ENCODE measurements around the gene CNIH3. TPM values are rescaled to one million over a fixed set of nuclear protein-coding genes. Genes with fewer than 3 reads are reported as not detected.

The CNIH3 gene
- total and polyA plus RNA-seq, 4 experiments from 2014 or later: 0.40 to 2.5 (median 1.8) TPM

GRCh38 chr1:224769452-224770335 is 153.6 kb downstream of the CNIH3 start:
- no peak for DNase-seq
- H3K36me3 Mint-ChIP-seq: no peaks in the 10 kb centered on the region
- no peaks in the 10 kb centered on the region for H3K4me1 Mint-ChIP-seq
- POLR2A ChIA-PET (ENCODE audit: partially characterized antibody): no interaction called here
- intact Hi-C loops (cut with micrococcal nuclease): no loop called here
- Histone ChIP-seq H3K9me3 (ENCODE audit: control insufficient read depth in 1 of 2, low read length in 2 of 2) (no peaks in the 10 kb centered on the region), H3K27me3 (ENCODE audit: insufficient read depth, low read length) (no peaks in the 10 kb centered on the region), H3K36me3 (ENCODE audit: insufficient read depth, low read length) (no peaks in the 10 kb centered on the region), H3K4me1 (ENCODE audit: insufficient read depth, low read length) (no peaks in the 10 kb centered on the region), H3K27ac (ENCODE audit: low read depth, low read length) (no peak overlapping the region), H3K4me3 (ENCODE audit: low read length in 2 of 2) (no peak overlapping the region)
- CTCF ChIA-PET (ENCODE audit: partially characterized antibody): no interaction called here
- no peaks in the 10 kb centered on the region for H3K9me3 Mint-ChIP-seq
- H3K27ac Mint-ChIP-seq: no peak overlapping the region
- H3K27me3 Mint-ChIP-seq: peaks cover 17 to 23% of the 10 kb centered on the region in 2 donors
- no peak overlapping the region for H3K4me3 Mint-ChIP-seq

GRCh38 chr1:224770336-224770693 is 154.2 kb downstream of the CNIH3 start:
- ChIA-PET CTCF (ENCODE audit: partially characterized antibody) (no interaction called here), POLR2A (ENCODE audit: partially characterized antibody) (no interaction called here)
- Histone ChIP-seq H3K4me1 (ENCODE audit: insufficient read depth, low read length) (no peaks in the 10 kb centered on the region), H3K36me3 (ENCODE audit: insufficient read depth, low read length) (no peaks in the 10 kb centered on the region), H3K27ac (ENCODE audit: low read depth, low read length) (no peak overlapping the region), H3K9me3 (ENCODE audit: control insufficient read depth in 1 of 2, low read length in 2 of 2) (no peaks in the 10 kb centered on the region), H3K27me3 (ENCODE audit: insufficient read depth, low read length) (no peaks in the 10 kb centered on the region), H3K4me3 (ENCODE audit: low read length in 2 of 2) (no peak overlapping the region)
- no peak overlapping the region for H3K4me3 Mint-ChIP-seq
- H3K9me3 Mint-ChIP-seq: no peaks in the 10 kb centered on the region
- no peaks in the 10 kb centered on the region for H3K4me1 Mint-ChIP-seq
- H3K36me3 Mint-ChIP-seq: no peaks in the 10 kb centered on the region
- intact Hi-C loops (cut with micrococcal nuclease): no loop called here
- H3K27ac Mint-ChIP-seq: no peak overlapping the region
- no peak for DNase-seq
- H3K27me3 Mint-ChIP-seq: peaks cover 17 to 22% of the 10 kb centered on the region in 2 donors

GRCh38 chr1:224773646-224774045 is 157.5 kb downstream of the CNIH3 start:
- Mint-ChIP-seq H3K27ac (no peak overlapping the region), H3K27me3 (peaks cover 13 to 14% of the 10 kb centered on the region in 2 donors), H3K36me3 (no peaks in the 10 kb centered on the region), H3K9me3 (no peaks in the 10 kb centered on the region), H3K4me1 (no peaks in the 10 kb centered on the region), H3K4me3 (no peak overlapping the region)
- no peak overlapping the region for H3K27ac ChIP-seq (ENCODE audit: low read depth, low read length)
- ChIA-PET CTCF (ENCODE audit: partially characterized antibody) (no interaction called here), POLR2A (ENCODE audit: partially characterized antibody) (no interaction called here)
- no peaks in the 10 kb centered on the region for H3K9me3 ChIP-seq (ENCODE audit: control insufficient read depth in 1 of 2, low read length in 2 of 2)
- H3K27me3 ChIP-seq (ENCODE audit: insufficient read depth, low read length): no peaks in the 10 kb centered on the region
- intact Hi-C loops (cut with micrococcal nuclease): no loop called here
- no peak for DNase-seq
- H3K4me3 ChIP-seq (ENCODE audit: low read length in 2 of 2): no peak overlapping the region
- H3K36me3 ChIP-seq (ENCODE audit: insufficient read depth, low read length): no peaks in the 10 kb centered on the region
- H3K4me1 ChIP-seq (ENCODE audit: insufficient read depth, low read length): no peaks in the 10 kb centered on the region

GRCh38 chr1:224774378-224774777 is 158.3 kb downstream of the CNIH3 start:
- Histone ChIP-seq H3K4me1 (ENCODE audit: insufficient read depth, low read length) (no peaks in the 10 kb centered on the region), H3K9me3 (ENCODE audit: control insufficient read depth in 1 of 2, low read length in 2 of 2) (no peaks in the 10 kb centered on the region), H3K4me3 (ENCODE audit: low read length in 2 of 2) (no peak overlapping the region), H3K27ac (ENCODE audit: low read depth, low read length) (no peak overlapping the region), H3K36me3 (ENCODE audit: insufficient read depth, low read length) (no peaks in the 10 kb centered on the region), H3K27me3 (ENCODE audit: insufficient read depth, low read length) (no peaks in the 10 kb centered on the region)
- intact Hi-C loops (cut with micrococcal nuclease): no loop called here
- Mint-ChIP-seq H3K27ac (peak overlapping the region in 1 of 7 donors; percentile 72), H3K9me3 (no peaks in the 10 kb centered on the region), H3K36me3 (no peaks in the 10 kb centered on the region), H3K27me3 (peaks cover 13 to 14% of the 10 kb centered on the region in 2 donors), H3K4me1 (no peaks in the 10 kb centered on the region), H3K4me3 (no peak overlapping the region)
- POLR2A ChIA-PET (ENCODE audit: partially characterized antibody): no interaction called here
- CTCF ChIA-PET (ENCODE audit: partially characterized antibody): interaction anchor here (0.7 kb wide), 1 partner anchor 11 kb away, joined by 3 read pairs; no protein-coding TSS in a partner anchor
- no peak for DNase-seq

- Mint-ChIP-seq H3K27ac (no peak overlapping the region), H3K4me3 (no peak overlapping the region), H3K36me3 (no peaks in the 10 kb centered on the region), H3K27me3 (peaks cover 7% of the 10 kb centered on the region in 2 donors), H3K4me1 (peaks cover 0 to under 1% (median 0%) of the 10 kb centered on the region in 4 donors), H3K9me3 (no peaks in the 10 kb centered on the region)
- Histone ChIP-seq H3K9me3 (ENCODE audit: control insufficient read depth in 1 of 2, low read length in 2 of 2) (no peaks in the 10 kb centered on the region), H3K27me3 (ENCODE audit: insufficient read depth, low read length) (no peaks in the 10 kb centered on the region), H3K4me1 (ENCODE audit: insufficient read depth, low read length) (no peaks in the 10 kb centered on the region), H3K36me3 (ENCODE audit: insufficient read depth, low read length) (no peaks in the 10 kb centered on the region), H3K4me3 (ENCODE audit: low read length in 2 of 2) (no peak overlapping the region), H3K27ac (ENCODE audit: low read depth, low read length) (no peak overlapping the region)
- POLR2A ChIA-PET (ENCODE audit: partially characterized antibody): no interaction called here
- DNase-seq: no peak
- intact Hi-C loops (cut with micrococcal nuclease): no loop called here
- CTCF ChIA-PET (ENCODE audit: partially characterized antibody): interaction anchor here (0.5 to 0.9 kb wide), 2 partner anchors 9 to 27 kb away, joined by 3 read pairs; no protein-coding TSS in a partner anchor
Observed at GRCh38 chr1:224777180-224777579, 161.1 kb downstream of the CNIH3 start.

GRCh38 chr1:224779536-224779935 is 163.4 kb downstream of the CNIH3 start:
- intact Hi-C loops (cut with micrococcal nuclease): no loop called here
- Mint-ChIP-seq H3K4me3 (no peak overlapping the region), H3K9me3 (peaks cover 0 to 1% (median 0%) of the 10 kb centered on the region in 8 donors), H3K27ac (no peak overlapping the region), H3K4me1 (peaks cover 11 to 14% (median 13%) of the 10 kb centered on the region in 4 donors), H3K27me3 (peaks cover 3 to 4% of the 10 kb centered on the region in 2 donors), H3K36me3 (no peaks in the 10 kb centered on the region)
- Histone ChIP-seq H3K4me1 (ENCODE audit: insufficient read depth, low read length) (peaks cover 6% of the 10 kb centered on the region), H3K27ac (ENCODE audit: low read depth, low read length) (no peak overlapping the region), H3K4me3 (ENCODE audit: low read length in 2 of 2) (no peak overlapping the region), H3K36me3 (ENCODE audit: insufficient read depth, low read length) (no peaks in the 10 kb centered on the region), H3K27me3 (ENCODE audit: insufficient read depth, low read length) (no peaks in the 10 kb centered on the region), H3K9me3 (ENCODE audit: control insufficient read depth in 1 of 2, low read length in 2 of 2) (no peaks in the 10 kb centered on the region)
- ChIA-PET CTCF (ENCODE audit: partially characterized antibody) (no interaction called here), POLR2A (ENCODE audit: partially characterized antibody) (no interaction called here)
- no peak for DNase-seq

- Mint-ChIP-seq H3K9me3 (peaks cover 0 to 2% (median 0%) of the 10 kb centered on the region in 8 donors), H3K27ac (no peak overlapping the region), H3K4me1 (peaks cover 12 to 14% (median 13%) of the 10 kb centered on the region in 4 donors), H3K4me3 (no peak overlapping the region), H3K27me3 (peaks cover 0 to 5% of the 10 kb centered on the region in 2 donors), H3K36me3 (no peaks in the 10 kb centered on the region)
- H3K27me3 ChIP-seq (ENCODE audit: insufficient read depth, low read length): no peaks in the 10 kb centered on the region
- intact Hi-C loops (cut with micrococcal nuclease): no loop called here
- ChIA-PET POLR2A (ENCODE audit: partially characterized antibody) (no interaction called here), CTCF (ENCODE audit: partially characterized antibody) (no interaction called here)
- no peak overlapping the region for H3K27ac ChIP-seq (ENCODE audit: low read depth, low read length)
- no peak overlapping the region for H3K4me3 ChIP-seq (ENCODE audit: low read length in 2 of 2)
- H3K9me3 ChIP-seq (ENCODE audit: control insufficient read depth in 1 of 2, low read length in 2 of 2): no peaks in the 10 kb centered on the region
- no peaks in the 10 kb centered on the region for H3K36me3 ChIP-seq (ENCODE audit: insufficient read depth, low read length)
- DNase-seq: no peak
- H3K4me1 ChIP-seq (ENCODE audit: insufficient read depth, low read length): peaks cover 6% of the 10 kb centered on the region
Observed at GRCh38 chr1:224780736-224781135, 164.6 kb downstream of the CNIH3 start.
